IPS-NIHi7 (cell line): ENCODE data around the gene BRSK2.
A peak's percentile ranks its signal among the peaks of the same experiment; 100 is the strongest.

Source experiments
- DNase-seq: peaks from one replicate; pipeline ENCODE4 v3.0.0; 2012; ENCODE audit warnings: mixed read lengths; ENCODE audit errors: extremely low spot score

The BRSK2 gene

GRCh38 chr11:1396375-1396841 lies 6.7 kb downstream of the BRSK2 start:
- no peak for DNase-seq

- DNase-seq: no peak
These were observed 7.6 kb downstream of the BRSK2 start for GRCh38 chr11:1397146-1397861.

- no peak for DNase-seq
These were observed 8.3 kb downstream of the BRSK2 start for GRCh38 chr11:1397862-1398527.

- no peak for DNase-seq
These were observed 8.9 kb downstream of the BRSK2 start for GRCh38 chr11:1398528-1399235.

GRCh38 chr11:1399386-1400316 lies 9.9 kb downstream of the BRSK2 start:
- no peak for DNase-seq

GRCh38 chr11:1400317-1401170 lies 10.8 kb downstream of the BRSK2 start:
- no peak for DNase-seq

- DNase-seq: no peak
These were observed 11.4 kb downstream of the BRSK2 start for GRCh38 chr11:1401171-1401445.

- peak; percentile 97 for DNase-seq
These were observed 12.0 kb downstream of the BRSK2 start for GRCh38 chr11:1401656-1402221.

GRCh38 chr11:1402355-1403077 lies 12.8 kb downstream of the BRSK2 start:
- DNase-seq: no peak

- no peak for DNase-seq
These were observed 13.4 kb downstream of the BRSK2 start for GRCh38 chr11:1403078-1403620.

GRCh38 chr11:1403721-1404460 lies 14.2 kb downstream of the BRSK2 start:
- no peak for DNase-seq

- DNase-seq: no peak
These were observed 14.9 kb downstream of the BRSK2 start for GRCh38 chr11:1404461-1405185.

GRCh38 chr11:1405186-1406020 lies 15.7 kb downstream of the BRSK2 start:
- DNase-seq: no peak

GRCh38 chr11:1406571-1407485 lies 17.1 kb downstream of the BRSK2 start:
- DNase-seq: no peak

- DNase-seq: no peak
These were observed 17.9 kb downstream of the BRSK2 start for GRCh38 chr11:1407668-1408067.

GRCh38 chr11:1408346-1408745 lies 18.6 kb downstream of the BRSK2 start:
- DNase-seq: no peak
